PC-9 (cell line): ENCODE results near the gene PLXND1. TPM values are rescaled to one million over a fixed set of nuclear protein-coding genes. Genes with fewer than 3 reads are reported as not detected.

ENCODE experiments used
- BruUV-seq: library from RNA; stranded (reverse); fragments of 400-500 nt; replicated peaks from 2 replicates; lab custom pipeline; 2021; lab: Mats Ljungman, UMichigan
- CTCF ChIA-PET: fragments of 300-600 bp; sonication (Branson Sonifier 250); formaldehyde crosslinking; loops from one replicate; lab custom pipeline; 2022; ENCODE audit warnings: antibody characterized with exemption; lab: Charles Lee
- POLR2A ChIA-PET: fragments of 300-600 bp; sonication (Branson Sonifier 250); formaldehyde crosslinking; loops from one replicate; lab custom pipeline; 2022; ENCODE audit warnings: antibody characterized with exemption; ENCODE audit not compliant: unreplicated experiment; lab: Charles Lee
- DNase-seq, 2 experiments: peaks; one replicate each; pipeline versions ENCODE4 v3.0.0 to v3.0.0-alpha.2; 2015 to 2022; ENCODE audit warnings: mixed read lengths in 1 of 2
- H2AFZ ChIP-seq: fragments of 200-600 bp; sonication (generic); 2 replicates; pipeline ENCODE4 v1.8.1; 2017; ENCODE audit warnings: antibody characterized with exemption
- H3F3A ChIP-seq: fragments of 200-600 bp; sonication (generic); 2 replicates; pipeline ENCODE4 v1.8.1; 2017; ENCODE audit warnings: antibody characterized with exemption, mild to moderate bottlenecking, low read depth; ENCODE audit not compliant: insufficient read depth
- H3K27ac ChIP-seq: fragments of 200-600 bp; sonication (generic); 2 replicates; pipeline ENCODE4 v1.6.1; 2016; ENCODE audit warnings: mixed run types
- H3K27me3 ChIP-seq: fragments of 200-600 bp; sonication (generic); 2 replicates; pipeline ENCODE4 v1.6.1; 2016; ENCODE audit warnings: low read depth, mixed run types; ENCODE audit not compliant: insufficient read depth
- H3K36me3 ChIP-seq: fragments of 200-600 bp; sonication (generic); 2 replicates; pipeline ENCODE4 v1.6.1; 2016; ENCODE audit warnings: low read depth, mixed run types
- H3K4me1 ChIP-seq: fragments of 200-600 bp; sonication (generic); replicated peaks from 2 replicates; pipeline ENCODE4 v1.6.1; 2016; ENCODE audit warnings: mixed run types; ENCODE audit not compliant: insufficient read depth
- H3K4me2 ChIP-seq: fragments of 200-600 bp; sonication (generic); 2 replicates; pipeline ENCODE4 v1.6.1; 2017; ENCODE audit warnings: mixed run types
- H3K4me3 ChIP-seq: fragments of 200-600 bp; sonication (generic); 2 replicates; pipeline ENCODE4 v1.6.1; 2016; ENCODE audit warnings: mixed run types
- H3K79me2 ChIP-seq: fragments of 200-600 bp; sonication (generic); 2 replicates; pipeline ENCODE4 v1.6.1; 2017; ENCODE audit warnings: low read depth, mixed run types
- H3K9me2 ChIP-seq: fragments of 200-600 bp; sonication (generic); 2 replicates; pipeline ENCODE4 v1.8.1; 2017; ENCODE audit warnings: mild to moderate bottlenecking; ENCODE audit not compliant: insufficient read depth
- H3K9me3 ChIP-seq: fragments of 200-600 bp; sonication (generic); 2 replicates; pipeline ENCODE4 v1.8.1; 2016; ENCODE audit warnings: low read depth; ENCODE audit not compliant: insufficient read depth
- H4K20me1 ChIP-seq: fragments of 200-600 bp; sonication (generic); 2 replicates; pipeline ENCODE4 v1.8.1; 2017; ENCODE audit not compliant: insufficient read depth
- EZH2 ChIP-seq: fragments of 200-600 bp; sonication (generic); IDR thresholded peaks from 2 replicates; pipeline ENCODE4 v1.8.0; 2017; ENCODE audit warnings: antibody characterized with exemption, low read depth
- intact Hi-C: fragments of 100-400 bp; cut with micrococcal nuclease; formaldehyde crosslinking; loops from one replicate; pipeline ENCODE4 v1.10.0; 2022; ENCODE audit not compliant: unreplicated experiment
- total RNA-seq: library from RNA; stranded (reverse); gene quantifications from 2 replicates; pipeline ENCODE4 v1.2.3, GENCODE V29; 2021
- TF ChIP-seq, protein P1 (sequence below): fragments of 200-600 bp; sonication (generic); conservative IDR thresholded peaks from 2 replicates; pipeline ENCODE4 v1.6.1; 2017; ENCODE audit warnings: mixed run types, antibody characterized with exemption, mild to moderate bottlenecking, moderate library complexity

The PLXND1 gene
- total RNA-seq, 1 experiment from 2014 or later, result 44.4 TPM

DNA sequence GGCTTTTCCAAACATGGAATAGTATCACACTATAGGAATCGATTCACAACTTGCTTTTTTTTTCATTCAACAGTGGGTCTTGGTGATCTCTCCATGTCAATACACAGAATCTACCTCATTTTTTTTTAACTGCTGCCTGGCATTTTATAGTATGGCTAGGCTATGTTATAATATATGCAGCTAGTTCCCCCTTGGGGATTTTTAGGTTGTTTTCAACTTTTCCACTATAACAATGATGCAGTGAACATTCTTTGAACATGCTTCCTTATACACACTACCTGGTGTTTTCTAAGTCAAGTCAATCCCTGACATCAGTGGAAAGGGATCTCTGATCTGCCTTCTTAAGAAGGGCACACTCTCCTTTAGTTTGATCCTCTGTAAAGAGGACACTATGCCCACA is 46.5 kb upstream of the PLXND1 start:
- no peaks in the 10 kb centered on the region for H4K20me1 ChIP-seq
- peaks cover 78% of the 10 kb centered on the region for H3K79me2 ChIP-seq
- TF ChIP-seq, protein P1, sequence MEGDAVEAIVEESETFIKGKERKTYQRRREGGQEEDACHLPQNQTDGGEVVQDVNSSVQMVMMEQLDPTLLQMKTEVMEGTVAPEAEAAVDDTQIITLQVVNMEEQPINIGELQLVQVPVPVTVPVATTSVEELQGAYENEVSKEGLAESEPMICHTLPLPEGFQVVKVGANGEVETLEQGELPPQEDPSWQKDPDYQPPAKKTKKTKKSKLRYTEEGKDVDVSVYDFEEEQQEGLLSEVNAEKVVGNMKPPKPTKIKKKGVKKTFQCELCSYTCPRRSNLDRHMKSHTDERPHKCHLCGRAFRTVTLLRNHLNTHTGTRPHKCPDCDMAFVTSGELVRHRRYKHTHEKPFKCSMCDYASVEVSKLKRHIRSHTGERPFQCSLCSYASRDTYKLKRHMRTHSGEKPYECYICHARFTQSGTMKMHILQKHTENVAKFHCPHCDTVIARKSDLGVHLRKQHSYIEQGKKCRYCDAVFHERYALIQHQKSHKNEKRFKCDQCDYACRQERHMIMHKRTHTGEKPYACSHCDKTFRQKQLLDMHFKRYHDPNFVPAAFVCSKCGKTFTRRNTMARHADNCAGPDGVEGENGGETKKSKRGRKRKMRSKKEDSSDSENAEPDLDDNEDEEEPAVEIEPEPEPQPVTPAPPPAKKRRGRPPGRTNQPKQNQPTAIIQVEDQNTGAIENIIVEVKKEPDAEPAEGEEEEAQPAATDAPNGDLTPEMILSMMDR, result no peak
- no peak for TF ChIP-seq EZH2
- H3K9me3 ChIP-seq, result no peaks in the 10 kb centered on the region
- peak overlapping the region; percentile 71 for H3K4me2 ChIP-seq
- H3K4me3 ChIP-seq, result no peak overlapping the region
- H3K27ac ChIP-seq, result peak overlapping the region; percentile 91
- no peaks in the 10 kb centered on the region for H3K27me3 ChIP-seq
- BruUV-seq, result no TSS peak
- CTCF ChIA-PET, result no interaction called here
- no peak for DNase-seq
- peaks cover 77% of the 10 kb centered on the region for H3K4me1 ChIP-seq
- intact Hi-C loops, result no loop called here
- no peak overlapping the region for H2AFZ ChIP-seq
- peaks cover 36% of the 10 kb centered on the region; the same call in 1 of the 2 replicates for H3K36me3 ChIP-seq
- H3F3A ChIP-seq, result peaks cover 35% of the 10 kb centered on the region
- no peaks in the 10 kb centered on the region for H3K9me2 ChIP-seq
- POLR2A ChIA-PET, result no interaction called here

DNA sequence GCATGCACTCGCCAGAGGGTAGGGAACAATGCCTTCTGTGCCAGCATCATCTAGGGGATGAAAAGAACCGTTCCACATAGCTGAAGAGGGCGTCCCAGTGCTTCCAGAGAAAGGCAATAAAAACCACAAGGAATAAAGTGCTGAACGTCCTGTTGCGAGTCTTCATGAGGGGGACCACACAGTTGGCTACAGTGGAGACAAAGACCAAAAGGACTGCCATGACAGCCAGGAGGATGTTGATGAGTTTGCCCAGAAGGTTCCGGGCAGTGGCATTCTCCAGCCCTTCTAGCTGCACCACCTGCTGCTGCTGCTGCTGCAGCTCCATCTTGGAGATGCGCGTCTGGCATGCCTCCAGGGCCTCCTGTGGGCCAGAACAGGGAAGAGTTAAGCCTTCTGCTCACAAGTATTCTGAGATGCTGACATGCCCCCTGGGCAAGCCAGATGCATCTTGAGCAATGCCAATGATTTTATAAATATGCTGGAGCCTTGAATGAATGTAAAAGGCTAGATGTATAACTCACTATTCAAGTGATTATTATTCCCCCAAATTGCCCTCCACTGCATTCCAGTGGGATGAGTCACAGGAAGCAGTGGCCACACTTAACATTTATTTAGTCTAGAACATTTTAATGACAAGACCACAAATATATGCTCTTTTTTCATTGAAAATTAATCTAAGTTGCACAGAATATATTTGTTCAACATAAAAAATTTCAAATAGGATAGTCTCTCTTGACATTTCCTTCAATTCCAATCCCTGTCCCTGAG is 45.1 kb upstream of the PLXND1 start:
- BruUV-seq, result no TSS peak

GRCh38 chr3:129650256-129650872 is 43.9 kb upstream of the PLXND1 start:
- CTCF ChIA-PET, result interaction anchor here (0.7 to 1.2 kb wide), 4 partner anchors 38 to 284 kb away, joined by 3 to 6 read pairs (median 5); no protein-coding TSS in a partner anchor
- H3K4me2 ChIP-seq, result peak overlapping the region; percentile 71
- H3K27me3 ChIP-seq, result no peaks in the 10 kb centered on the region
- no peaks in the 10 kb centered on the region for H3K9me3 ChIP-seq
- DNase-seq, result peak; percentile 68 to 78
- intact Hi-C loops, result loop anchor here (1.0 to 2.0 kb wide), 2 partner anchors 175 to 284 kb away; no protein-coding TSS in a partner anchor
- no peaks in the 10 kb centered on the region for H3K9me2 ChIP-seq
- no peaks in the 10 kb centered on the region for H4K20me1 ChIP-seq
- no peak overlapping the region for H3K4me3 ChIP-seq
- peaks cover 49% of the 10 kb centered on the region for H3F3A ChIP-seq
- peaks cover 64% of the 10 kb centered on the region for H3K4me1 ChIP-seq
- no peak overlapping the region for H2AFZ ChIP-seq
- H3K27ac ChIP-seq, result peak overlapping the region; percentile 91
- no TSS peak for BruUV-seq
- H3K79me2 ChIP-seq, result peaks cover 63% of the 10 kb centered on the region
- peaks cover 32% of the 10 kb centered on the region; the same call in 1 of the 2 replicates for H3K36me3 ChIP-seq
- TF ChIP-seq EZH2, result no peak
- TF ChIP-seq, protein P1, result peak; percentile 83
- POLR2A ChIA-PET, result no interaction called here

More for the DNA sequence above, 45.1 kb upstream of the PLXND1 start:
- Histone ChIP-seq H3K36me3 (peaks cover 44% of the 10 kb centered on the region; the same call in 1 of the 2 replicates), H3K9me2 (no peaks in the 10 kb centered on the region), H3K4me1 (peaks cover 63% of the 10 kb centered on the region), H3K4me2 (peak overlapping the region; percentile 71), H2AFZ (no peak overlapping the region), H3K27me3 (no peaks in the 10 kb centered on the region), H3F3A (peaks cover 38% of the 10 kb centered on the region), H3K4me3 (peak overlapping the region; percentile 11; the same call in 1 of the 2 replicates), H4K20me1 (no peaks in the 10 kb centered on the region), H3K9me3 (no peaks in the 10 kb centered on the region), H3K79me2 (peaks cover 75% of the 10 kb centered on the region), H3K27ac (peak overlapping the region; percentile 91)
- ChIA-PET POLR2A (interaction anchor here (0.6 kb wide), 2 partner anchors 10 to 142 kb away, joined by 3 to 7 read pairs; no protein-coding TSS in a partner anchor), CTCF (interaction anchor here (0.6 to 1.6 kb wide), 3 partner anchors 12 to 178 kb away, joined by 3 to 6 read pairs (median 3); no protein-coding TSS in a partner anchor)
- intact Hi-C loops, result loop anchor here (1.0 to 2.0 kb wide), 6 partner anchors 12 to 283 kb away; no protein-coding TSS in a partner anchor
- peak; percentile 83 to 95 for DNase-seq
- TF ChIP-seq EZH2, result no peak
- TF ChIP-seq, protein P1, result no peak; the same call in 1 of the 2 replicates
